H1 (cell line): ENCODE data around the gene SRPRB. TPM values are rescaled to one million over a fixed set of nuclear protein-coding genes. Genes with fewer than 3 reads are reported as not detected.

Source experiments
- CTCF ChIA-PET: fragments of 300-600 bp; sonication (Branson Sonifier 250); formaldehyde crosslinking; loops from one replicate; lab custom pipeline; 2021; ENCODE audit not compliant: partially characterized antibody; lab: Charles Lee
- POLR2A ChIA-PET: fragments of 300-600 bp; sonication (Branson Sonifier 250); formaldehyde crosslinking; loops from one replicate; lab custom pipeline; 2021; ENCODE audit warnings: inconsistent platforms; ENCODE audit not compliant: partially characterized antibody; lab: Charles Lee
- DNase-seq, 2 experiments: peaks; one replicate each; pipeline versions ENCODE4 v3.0.0 to v3.0.0-alpha.2; 2010 to 2022; ENCODE audit warnings: low spot score in 2 of 2, low read depth in 1 of 2, mixed read lengths in 1 of 2
- FAIRE-seq: peaks from 2 replicates; lab custom pipeline; 2011; peaks lifted over from hg19 to GRCh38; lab: Jason Lieb, UNC
- H2AFZ ChIP-seq: 2 replicates; pipeline ENCODE4 v1.8.1; 2012; ENCODE audit warnings: low read length, inconsistent platforms
- H2AK5ac ChIP-seq: 2 replicates; pipeline ENCODE4 v1.6.1; 2013; ENCODE audit warnings: low read depth, low read length
- H2BK120ac ChIP-seq: replicated peaks from 2 replicates; pipeline ENCODE3; 2013; ENCODE audit warnings: low read depth, low read length, inconsistent platforms
- H2BK12ac ChIP-seq: 2 replicates; pipeline ENCODE4 v1.6.1; 2013; ENCODE audit warnings: low read depth, low read length
- H2BK15ac ChIP-seq: 2 replicates; pipeline ENCODE4 v1.6.1; 2013; ENCODE audit warnings: low read length
- H2BK20ac ChIP-seq: 2 replicates; pipeline ENCODE4 v1.6.1; 2013; ENCODE audit warnings: low read length
- H2BK5ac ChIP-seq: 2 replicates; pipeline ENCODE4 v1.6.1; 2013; ENCODE audit warnings: low read depth, low read length
- H3K14ac ChIP-seq: 2 replicates; pipeline ENCODE4 v1.6.1; 2013; ENCODE audit warnings: inconsistent platforms; ENCODE audit not compliant: insufficient read length
- H3K18ac ChIP-seq: 2 replicates; pipeline ENCODE4 v1.6.1; 2013; ENCODE audit warnings: low read length; ENCODE audit errors: extremely low read depth
- H3K23ac ChIP-seq: 2 replicates; pipeline ENCODE4 v1.6.1; 2013; ENCODE audit warnings: inconsistent platforms; ENCODE audit not compliant: insufficient read length
- H3K23me2 ChIP-seq: 2 replicates; pipeline ENCODE4 v1.6.1; 2013; ENCODE audit warnings: low read depth, low read length
- H3K27ac ChIP-seq: 2 replicates; pipeline ENCODE4 v1.6.1; 2011; ENCODE audit warnings: low read depth, low read length, inconsistent platforms
- H3K27me3 ChIP-seq, 4 experiments: replicated peaks in 1 of 4; 1 replicate in 1 of 4; 2 replicates in 3 of 4; pipeline versions ENCODE4 v1.6.1 to v1.8.1; 2011 to 2013; ENCODE audit warnings: low read length in 3 of 4, mild to moderate bottlenecking in 3 of 4, inconsistent platforms in 2 of 4, mixed read lengths in 2 of 4, moderate library complexity in 1 of 4; ENCODE audit not compliant: control insufficient read depth in 3 of 4, insufficient read depth in 3 of 4; ENCODE audit errors: extremely low read depth in 1 of 4
- H3K36me3 ChIP-seq, 4 experiments: 2 replicates each; pipeline versions ENCODE4 v1.6.1 to v1.8.1; 2011 to 2013; ENCODE audit warnings: mild to moderate bottlenecking in 4 of 4, low read length in 3 of 4, moderate library complexity in 2 of 4, control low read depth in 1 of 4, inconsistent platforms in 1 of 4; ENCODE audit not compliant: insufficient read depth in 4 of 4, control insufficient read depth in 2 of 4
- H3K4ac ChIP-seq: replicated peaks from 2 replicates; pipeline ENCODE3; 2013; ENCODE audit warnings: low read length, low read depth, mixed read lengths, inconsistent platforms; ENCODE audit not compliant: insufficient read length
- H3K4me1 ChIP-seq, 4 experiments: replicated peaks in 1 of 4; 1 replicate in 1 of 4; 2 replicates in 3 of 4; pipeline versions ENCODE4 v1.6.1 to v1.8.1; 2011 to 2013; ENCODE audit warnings: low read length in 3 of 4, inconsistent platforms in 2 of 4, mixed read lengths in 1 of 4; ENCODE audit not compliant: insufficient read depth in 4 of 4, control insufficient read depth in 3 of 4
- H3K4me2 ChIP-seq, 2 experiments: 2 replicates each; pipeline versions ENCODE4 v1.6.1 to v1.8.1; 2011 to 2013; ENCODE audit warnings: low read depth in 2 of 2, low read length in 2 of 2, control low read depth in 1 of 2, inconsistent platforms in 1 of 2, mild to moderate bottlenecking in 1 of 2; ENCODE audit not compliant: insufficient read depth in 1 of 2
- H3K4me3 ChIP-seq, 4 experiments: fragments of 200-600, 300-600 bp in 1 of 4; sonication (generic), shearing (Covaris generic), sonication (Bioruptor Twin) in 1 of 4; 2 replicates each; pipeline versions ENCODE4 v1.5.1 to v1.8.1; 2011 to 2016; ENCODE audit warnings: low read length in 4 of 4, low read depth in 3 of 4, control low read depth in 2 of 4, inconsistent platforms in 2 of 4, mild to moderate bottlenecking in 2 of 4, mixed read lengths in 1 of 4, moderate library complexity in 1 of 4; ENCODE audit not compliant: insufficient read depth in 2 of 4; ENCODE audit errors: extremely low read depth in 1 of 4
- H3K56ac ChIP-seq: replicated peaks from 2 replicates; pipeline ENCODE3; 2013; ENCODE audit warnings: low read depth, mild to moderate bottlenecking, mixed read lengths, low read length, inconsistent platforms; ENCODE audit not compliant: insufficient read length
- H3K79me1 ChIP-seq: 2 replicates; pipeline ENCODE4 v1.6.1; 2013; ENCODE audit warnings: low read depth, low read length, control low read depth
- H3K79me2 ChIP-seq, 2 experiments: 2 replicates each; pipeline versions ENCODE4 v1.6.1 to v1.8.1; 2012 to 2013; ENCODE audit warnings: low read length in 2 of 2, mild to moderate bottlenecking in 2 of 2, inconsistent platforms in 1 of 2; ENCODE audit not compliant: insufficient read depth in 2 of 2, control insufficient read depth in 1 of 2
- H3K9ac ChIP-seq, 4 experiments: replicated peaks in 1 of 4; 1 replicate in 1 of 4; 2 replicates in 3 of 4; pipeline versions ENCODE4 v1.6.1 to v1.8.1; 2011 to 2013; ENCODE audit warnings: low read depth in 3 of 4, low read length in 3 of 4, control low read depth in 2 of 4, mild to moderate bottlenecking in 2 of 4, moderate library complexity in 2 of 4, inconsistent platforms in 1 of 4; ENCODE audit errors: extremely low read depth in 1 of 4
- H3K9me3 ChIP-seq, 2 experiments: 2 replicates each; pipeline versions ENCODE4 v1.6.1 to v1.8.1; 2012 to 2013; ENCODE audit warnings: mild to moderate bottlenecking in 2 of 2, moderate library complexity in 2 of 2, control low read depth in 1 of 2, inconsistent platforms in 1 of 2, low read depth in 1 of 2, low read length in 1 of 2, mixed read lengths in 1 of 2; ENCODE audit not compliant: insufficient read depth in 2 of 2
- H4K20me1 ChIP-seq, 2 experiments: replicated peaks in 1 of 2; 2 replicates each; pipeline versions ENCODE3 to v1.8.1; 2011 to 2013; ENCODE audit warnings: inconsistent platforms in 2 of 2, low read length in 2 of 2, mild to moderate bottlenecking in 1 of 2; ENCODE audit not compliant: insufficient read depth in 2 of 2, control insufficient read depth in 1 of 2
- H4K5ac ChIP-seq: 2 replicates; pipeline ENCODE4 v1.6.1; 2013; ENCODE audit warnings: low read length, low read depth, mixed read lengths, inconsistent platforms; ENCODE audit not compliant: insufficient read length
- H4K8ac ChIP-seq: 2 replicates; pipeline ENCODE4 v1.8.0; 2013; ENCODE audit warnings: mild to moderate bottlenecking, moderate library complexity, low read length, inconsistent platforms; ENCODE audit not compliant: insufficient read depth; ENCODE audit errors: extremely low read depth
- H4K91ac ChIP-seq: replicated peaks from 2 replicates; pipeline ENCODE3; 2013; ENCODE audit warnings: low read length, mixed read lengths, inconsistent platforms; ENCODE audit not compliant: insufficient read length
- ASH2L ChIP-seq: fragments of 200-600, 300-600 bp; sonication (generic); IDR thresholded peaks from one replicate; pipeline ENCODE4 v1.7.1; 2017; ENCODE audit warnings: low read length
- BRCA1 ChIP-seq: IDR thresholded peaks from 2 replicates; pipeline ENCODE4 v1.6.1; 2012; ENCODE audit warnings: low read depth, low read length, improper control_type of control experiment
- CBX5 ChIP-seq: fragments of 300-800, 300-1000 bp; sonication (generic); IDR thresholded peaks from 2 replicates; pipeline ENCODE4 v1.7.1; 2016; ENCODE audit warnings: antibody characterized with exemption, low read length, low read depth
- CBX8 ChIP-seq: fragments of 300-800, 300-1000 bp; sonication (generic); IDR thresholded peaks from 2 replicates; pipeline ENCODE4 v1.7.1; 2016; ENCODE audit warnings: low read depth, low read length, borderline replicate concordance
- CREB1 ChIP-seq: IDR thresholded peaks from 2 replicates; pipeline ENCODE4 v1.6.1; 2012; ENCODE audit warnings: inconsistent platforms
- EP300 ChIP-seq, 2 experiments: IDR thresholded peaks; 1 replicate in 1 of 2; 2 replicates in 1 of 2; pipeline ENCODE4 v1.6.1; 2011 to 2012; ENCODE audit warnings: low read depth in 2 of 2, low read length in 2 of 2, mild to moderate bottlenecking in 2 of 2, borderline replicate concordance in 1 of 2, inconsistent platforms in 1 of 2, moderate library complexity in 1 of 2
- EZH2 ChIP-seq: fragments of 200-600 bp; sonication (generic); IDR thresholded peaks from 2 replicates; pipeline ENCODE4 v1.7.1; 2012; ENCODE audit warnings: low read depth, mild to moderate bottlenecking, moderate library complexity, low read length, inconsistent platforms; ENCODE audit not compliant: severe bottlenecking
- GABPA ChIP-seq: IDR thresholded peaks from 2 replicates; pipeline ENCODE4 v1.6.1; 2011; ENCODE audit warnings: mild to moderate bottlenecking, low read length, moderate library complexity, borderline replicate concordance; ENCODE audit not compliant: insufficient read depth
- HDAC6 ChIP-seq: IDR thresholded peaks from one replicate; pipeline ENCODE4 v1.7.1; 2012; ENCODE audit warnings: low read depth, mild to moderate bottlenecking, inconsistent platforms, low read length, moderate library complexity
- JUND ChIP-seq: IDR thresholded peaks from 2 replicates; pipeline ENCODE4 v1.6.1; 2011; ENCODE audit warnings: mild to moderate bottlenecking, improper control_type of control experiment, low read length
- KDM5A ChIP-seq: fragments of 200-600 bp; IDR thresholded peaks from 2 replicates; pipeline ENCODE4 v1.7.1; 2012; ENCODE audit warnings: mild to moderate bottlenecking, low read length, inconsistent platforms, mixed read lengths
- MAFK ChIP-seq: IDR thresholded peaks from 2 replicates; pipeline ENCODE4 v1.6.1; 2012; ENCODE audit warnings: low read depth, mild to moderate bottlenecking, improper control_type of control experiment, low read length
- SAP30 ChIP-seq: fragments of 300-600 bp; sonication (generic); IDR thresholded peaks from 2 replicates; pipeline ENCODE4 v1.7.1; 2012; ENCODE audit warnings: low read length, moderate library complexity, mild to moderate bottlenecking, inconsistent platforms; ENCODE audit not compliant: insufficient read depth, insufficient replicate concordance
- SRF ChIP-seq: IDR thresholded peaks from 2 replicates; pipeline ENCODE4 v1.6.1; 2011; ENCODE audit warnings: mild to moderate bottlenecking, low read depth, low read length, moderate library complexity
- TBP ChIP-seq: IDR thresholded peaks from 2 replicates; pipeline ENCODE4 v1.6.1; 2011; ENCODE audit warnings: low read depth, low read length, improper control_type of control experiment
- WGBS, 2 experiments: shearing (Covaris generic) in 1 of 2; methylation state at CpG; one replicate each; pipeline versions ENCODE4 v1.1.6 to v1.1.7; 2013 to 2015; ENCODE audit warnings: low lambda C conversion rate in 2 of 2, mixed read lengths in 2 of 2, inconsistent platforms in 1 of 2, low coverage in 1 of 2, missing lambda C conversion rate in 1 of 2; ENCODE audit not compliant: insufficient replicate concordance in 2 of 2, insufficient coverage in 1 of 2, insufficient read length in 1 of 2; ENCODE audit errors: extremely low coverage in 1 of 2, missing lambda C conversion rate in 1 of 2; 5-methylcytosine and 5-hydroxymethylcytosine counted together
- polyA plus RNA-seq, 7 experiments: library from polyadenylated mRNA; depleted of rRNA in 3 of 7; stranded (reverse) in 5 of 7; unstranded in 2 of 7; fragments of >200 nt in 5 of 7; fragments of 200-250 nt in 2 of 7; gene quantifications; 1 replicate in 5 of 7; 2 replicates in 1 of 7; 4 replicates in 1 of 7; pipeline versions ENCODE4 v1.2.1 to v1.2.3, GENCODE V29; 2011 to 2013; ENCODE audit warnings: missing spikeins in 2 of 7, mixed read lengths in 2 of 7
- total RNA-seq: library from RNA; stranded (reverse); fragmentation: NEBNext Ultra II Directional; extraction: Animal tissue kit (Norgen Biotek cat#: 25700); gene quantifications from 2 replicates; pipeline ENCODE4 v1.2.1, GENCODE V29; 2021

SRPRB gene
- total and polyA plus RNA-seq, 2 of the 8 experiments (the other 6 are each of a cell fraction or from before 2014, with no cell fraction given), result 15.9 to 49.8 TPM

DNA sequence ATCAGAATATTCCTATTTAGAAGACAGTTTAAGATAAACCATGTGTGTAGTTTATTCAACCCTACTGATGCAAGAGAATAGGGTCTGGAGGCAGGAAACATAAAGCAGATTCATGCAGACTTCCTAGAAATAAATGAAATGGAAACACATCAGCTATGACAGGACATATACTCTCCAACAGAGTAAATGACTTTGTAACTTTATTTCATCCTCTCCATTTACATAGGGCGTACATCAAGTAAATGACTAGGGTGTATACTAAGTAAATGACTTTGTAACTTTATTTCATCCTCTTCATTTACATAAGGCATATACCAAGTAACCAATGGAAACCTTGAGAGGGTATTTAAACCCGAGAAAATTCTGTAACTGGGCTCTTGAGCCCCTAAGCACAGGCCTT lies 17.6 kb upstream of the SRPRB start:
- H3K4me2 ChIP-seq, result no peak overlapping the region
- POLR2A ChIA-PET, result no interaction called here
- no peak overlapping the region for H3K27ac ChIP-seq
- no peaks in the 10 kb centered on the region for H3K79me1 ChIP-seq
- no peak overlapping the region for H4K91ac ChIP-seq
- H3K14ac ChIP-seq, result no peak overlapping the region
- no peak overlapping the region for H3K18ac ChIP-seq
- DNase-seq (no peak), FAIRE-seq (no peak)
- no peaks in the 10 kb centered on the region; a peak in 1 of 8 replicates for H3K36me3 ChIP-seq
- no peak overlapping the region for H2BK20ac ChIP-seq
- no peaks in the 10 kb centered on the region for H4K20me1 ChIP-seq
- H4K8ac ChIP-seq, result no peak overlapping the region
- no peaks in the 10 kb centered on the region for H3K4me1 ChIP-seq
- WGBS, 2 experiments, result 83% methylated on average over 2 of the region's 2 CpGs; no CpG with 5 or more reads in 1 of the 2 experiments
- no peak overlapping the region for H3K23ac ChIP-seq
- H4K5ac ChIP-seq, result no peak overlapping the region
- H3K9ac ChIP-seq, result no peak overlapping the region
- no peak overlapping the region for H2AK5ac ChIP-seq
- no peaks in the 10 kb centered on the region for H3K79me2 ChIP-seq
- H2AFZ ChIP-seq, result no peak overlapping the region
- H3K4ac ChIP-seq, result no peak overlapping the region
- no peak overlapping the region for H2BK12ac ChIP-seq
- no peak overlapping the region for H2BK5ac ChIP-seq
- no peak overlapping the region for H2BK15ac ChIP-seq
- no peak overlapping the region for H3K4me3 ChIP-seq
- CTCF ChIA-PET, result interaction anchor here (0.6 kb wide), 1 partner anchor 216 kb away, joined by 4 read pairs; no protein-coding TSS in a partner anchor
- H3K56ac ChIP-seq, result no peak overlapping the region
- H3K9me3 ChIP-seq, result peaks cover 22 to 31% of the 10 kb centered on the region in 2 experiments
- no peak overlapping the region for H2BK120ac ChIP-seq
- no peaks in the 10 kb centered on the region for H3K23me2 ChIP-seq
- H3K27me3 ChIP-seq, result no peaks in the 10 kb centered on the region
- TF ChIP-seq BRCA1 (no peak), CBX8 (no peak), TBP (no peak), EP300 (IDR thresholded peaks at IDR 0.05; ENCODE audit: borderline replicate concordance in 1 of 2, low read depth in 2 of 2, low read length in 2 of 2) (no peak), JUND (no peak), ASH2L (no peak), EZH2 (no peak), GABPA (no peak), CREB1 (no peak), KDM5A (no peak), CBX5 (no peak), SAP30 (no peak), MAFK (no peak), HDAC6 (no peak), SRF (no peak)
